ENCODE measurements around the gene CRIP1. TPM values are rescaled to one million over a fixed set of nuclear protein-coding genes. Genes with fewer than 3 reads are reported as not detected.

Gene CRIP1
- total RNA-seq, 1 experiment from 2014 or later = 0.39 TPM

- no peak for DNase-seq (ENCODE audit: low read depth in 1 of 2, low spot score in 2 of 2)
- H3K27me3 ChIP-seq (replicated peaks) = peaks cover 8% of the 10 kb centered on the region; the same call in 1 of the 2 replicates
- H3K9me3 ChIP-seq (replicated peaks) = no peaks in the 10 kb centered on the region
- H3K27ac ChIP-seq = no peak overlapping the region
- no peak overlapping the region for H3K4me3 ChIP-seq
- no peaks in the 10 kb centered on the region for H3K36me3 ChIP-seq
- no peaks in the 10 kb centered on the region for H3K4me1 ChIP-seq (replicated peaks)
These were observed 16.6 kb downstream of the CRIP1 start for GRCh38 chr14:105503296-105503640.

- no peaks in the 10 kb centered on the region for H3K9me3 ChIP-seq (replicated peaks)
- H3K27ac ChIP-seq = no peak overlapping the region
- H3K4me1 ChIP-seq (replicated peaks) = no peaks in the 10 kb centered on the region
- peaks cover 15% of the 10 kb centered on the region for H3K27me3 ChIP-seq (replicated peaks)
- H3K4me3 ChIP-seq = no peak overlapping the region
- DNase-seq (ENCODE audit: low read depth in 1 of 2, low spot score in 2 of 2) = no peak
- no peaks in the 10 kb centered on the region for H3K36me3 ChIP-seq
These were observed 17.4 kb downstream of the CRIP1 start for GRCh38 chr14:105503935-105504692.

- Histone ChIP-seq H3K27ac (no peak overlapping the region), H3K4me3 (no peak overlapping the region), H3K27me3 (replicated peaks) (peaks cover 23% of the 10 kb centered on the region), H3K9me3 (replicated peaks) (no peaks in the 10 kb centered on the region), H3K4me1 (replicated peaks) (no peaks in the 10 kb centered on the region), H3K36me3 (no peaks in the 10 kb centered on the region)
- DNase-seq (ENCODE audit: low read depth in 1 of 2, low spot score in 2 of 2) = no peak
These were observed 18.4 kb downstream of the CRIP1 start for GRCh38 chr14:105505101-105505500.

- no peak overlapping the region for H3K4me3 ChIP-seq
- no peaks in the 10 kb centered on the region for H3K4me1 ChIP-seq (replicated peaks)
- no peaks in the 10 kb centered on the region for H3K36me3 ChIP-seq
- H3K27me3 ChIP-seq (replicated peaks) = peaks cover 36% of the 10 kb centered on the region
- no peaks in the 10 kb centered on the region for H3K9me3 ChIP-seq (replicated peaks)
- no peak for DNase-seq (ENCODE audit: low read depth in 1 of 2, low spot score in 2 of 2)
- H3K27ac ChIP-seq = no peak overlapping the region
These were observed 20.6 kb downstream of the CRIP1 start for GRCh38 chr14:105507247-105507646.

- H3K27ac ChIP-seq = no peak overlapping the region
- no peaks in the 10 kb centered on the region for H3K9me3 ChIP-seq (replicated peaks)
- DNase-seq (ENCODE audit: low read depth in 1 of 2, low spot score in 2 of 2) = no peak
- no peaks in the 10 kb centered on the region for H3K36me3 ChIP-seq
- no peaks in the 10 kb centered on the region for H3K4me1 ChIP-seq (replicated peaks)
- H3K4me3 ChIP-seq = no peak overlapping the region
- H3K27me3 ChIP-seq (replicated peaks) = peaks cover 42% of the 10 kb centered on the region
These were observed 21.4 kb downstream of the CRIP1 start for GRCh38 chr14:105508069-105508468.

GRCh38 chr14:105508601-105509000 is 21.9 kb downstream of the CRIP1 start:
- DNase-seq (ENCODE audit: low read depth in 1 of 2, low spot score in 2 of 2) = no peak
- Histone ChIP-seq H3K27ac (no peak overlapping the region), H3K36me3 (no peaks in the 10 kb centered on the region), H3K9me3 (replicated peaks) (no peaks in the 10 kb centered on the region), H3K4me3 (no peak overlapping the region), H3K4me1 (replicated peaks) (no peaks in the 10 kb centered on the region), H3K27me3 (replicated peaks) (peaks cover 47% of the 10 kb centered on the region)

- no peaks in the 10 kb centered on the region for H3K4me1 ChIP-seq (replicated peaks)
- no peak overlapping the region for H3K4me3 ChIP-seq
- H3K36me3 ChIP-seq = no peaks in the 10 kb centered on the region
- peaks cover 32% of the 10 kb centered on the region for H3K27me3 ChIP-seq (replicated peaks)
- DNase-seq (ENCODE audit: low read depth in 1 of 2, low spot score in 2 of 2) = no peak
- no peaks in the 10 kb centered on the region; the same call in 1 of the 2 replicates for H3K9me3 ChIP-seq (replicated peaks)
- H3K27ac ChIP-seq = no peak overlapping the region
These were observed 30.4 kb downstream of the CRIP1 start for GRCh38 chr14:105517096-105517495.

- Histone ChIP-seq H3K36me3 (no peaks in the 10 kb centered on the region), H3K4me1 (replicated peaks) (no peaks in the 10 kb centered on the region), H3K27me3 (replicated peaks) (peaks cover 25% of the 10 kb centered on the region; the same call in 1 of the 2 replicates), H3K9me3 (replicated peaks) (no peaks in the 10 kb centered on the region; the same call in 1 of the 2 replicates), H3K27ac (no peak overlapping the region), H3K4me3 (no peak overlapping the region)
- DNase-seq (ENCODE audit: low read depth in 1 of 2, low spot score in 2 of 2) = no peak
These were observed 33.4 kb downstream of the CRIP1 start for GRCh38 chr14:105519946-105520698.

- H3K9me3 ChIP-seq (replicated peaks) = no peaks in the 10 kb centered on the region; the same call in 1 of the 2 replicates
- H3K27me3 ChIP-seq (replicated peaks) = peaks cover 28% of the 10 kb centered on the region
- DNase-seq (ENCODE audit: low read depth in 1 of 2, low spot score in 2 of 2) = no peak
- H3K4me3 ChIP-seq = no peak overlapping the region
- H3K27ac ChIP-seq = no peak overlapping the region
- peaks cover 14% of the 10 kb centered on the region for H3K4me1 ChIP-seq (replicated peaks)
- no peaks in the 10 kb centered on the region for H3K36me3 ChIP-seq
These were observed 38.6 kb downstream of the CRIP1 start for GRCh38 chr14:105525326-105525725.

- H3K27ac ChIP-seq = no peak within 1 kb of the TSS
- H3K4me1 ChIP-seq (replicated peaks) = peaks cover 14% of the 10 kb centered on the region
- H3K36me3 ChIP-seq = no peaks in the 10 kb centered on the region
- no peak for DNase-seq (ENCODE audit: low read depth in 1 of 2, low spot score in 2 of 2)
- no peaks in the 10 kb centered on the region; the same call in 1 of the 2 replicates for H3K9me3 ChIP-seq (replicated peaks)
- H3K27me3 ChIP-seq (replicated peaks) = peaks cover 28% of the 10 kb centered on the region
- no peak within 1 kb of the TSS; the same call in 1 of the 2 replicates for H3K4me3 ChIP-seq
These were observed 39.4 kb downstream of the CRIP1 start, which contains the start of gene TMEM121 for GRCh38 chr14:105525861-105526775. TSS of gene TMEM121 (plus strand) at chr14:105526583. CDS start at chr14:105528835, 2,252 bp downstream.

- Histone ChIP-seq H3K27ac (no peak overlapping the region), H3K4me1 (replicated peaks) (peaks cover 14% of the 10 kb centered on the region), H3K4me3 (no peak overlapping the region), H3K27me3 (replicated peaks) (peaks cover 27% of the 10 kb centered on the region), H3K9me3 (replicated peaks) (no peaks in the 10 kb centered on the region; the same call in 1 of the 2 replicates), H3K36me3 (no peaks in the 10 kb centered on the region)
- no peak for DNase-seq (ENCODE audit: low read depth in 1 of 2, low spot score in 2 of 2)
These were observed 40.2 kb downstream of the CRIP1 start for GRCh38 chr14:105526776-105527380.

GRCh38 chr14:105527381-105527825 is 40.7 kb downstream of the CRIP1 start:
- Histone ChIP-seq H3K4me3 (no peak overlapping the region), H3K9me3 (replicated peaks) (no peaks in the 10 kb centered on the region; the same call in 1 of the 2 replicates), H3K4me1 (replicated peaks) (peaks cover 14% of the 10 kb centered on the region), H3K27me3 (replicated peaks) (peaks cover 25% of the 10 kb centered on the region), H3K27ac (no peak overlapping the region), H3K36me3 (no peaks in the 10 kb centered on the region)
- DNase-seq (ENCODE audit: low read depth in 1 of 2, low spot score in 2 of 2) = no peak
